Fibroblast of pulmonary artery (primary cell): ENCODE results near the gene ALDH7A1.

Experiments used
- DNase-seq: peaks from one replicate; pipeline ENCODE4 v3.0.0-alpha.2; 2010; ENCODE audit warnings: low read depth
- H3K4me3 ChIP-seq: replicated peaks from 2 replicates; pipeline ENCODE4 v1.5.1; 2011; ENCODE audit warnings: low read depth, mild to moderate bottlenecking, control low read depth, low read length, moderate library complexity
- CTCF ChIP-seq: IDR thresholded peaks from 2 replicates; pipeline ENCODE4 v1.5.1; 2011; ENCODE audit warnings: mild to moderate bottlenecking, control low read depth, low read length, inconsistent platforms; ENCODE audit errors: missing control alignments

ALDH7A1 gene

DNA sequence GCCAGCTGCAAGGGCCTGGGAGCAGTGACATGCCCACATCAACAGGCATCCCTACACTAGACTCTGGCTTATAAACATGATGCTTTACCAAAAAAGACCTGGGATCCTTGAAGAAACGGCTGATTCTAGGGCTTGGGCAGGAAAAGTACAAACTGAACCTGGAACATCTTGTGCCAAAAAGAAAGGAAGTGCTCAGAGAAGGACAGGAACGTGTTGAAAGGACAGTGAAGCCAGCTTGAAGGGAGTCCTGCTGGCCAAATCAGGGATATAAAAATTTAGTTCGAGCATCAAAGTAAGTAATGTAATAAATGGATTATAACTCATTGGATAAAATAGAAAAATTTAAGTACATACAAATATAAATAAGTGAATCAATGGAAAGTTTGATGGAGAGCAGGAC lies 58.1 kb downstream of the ALDH7A1 start:
- TF ChIP-seq CTCF, result peak; percentile 17
- DNase-seq, result no peak
- no peak overlapping the region for H3K4me3 ChIP-seq

- DNase-seq, result no peak
- H3K4me3 ChIP-seq, result no peak overlapping the region
- no peak for TF ChIP-seq CTCF
Observed at GRCh38 chr5:126535856-126536545, 59.0 kb downstream of the ALDH7A1 start.

DNA sequence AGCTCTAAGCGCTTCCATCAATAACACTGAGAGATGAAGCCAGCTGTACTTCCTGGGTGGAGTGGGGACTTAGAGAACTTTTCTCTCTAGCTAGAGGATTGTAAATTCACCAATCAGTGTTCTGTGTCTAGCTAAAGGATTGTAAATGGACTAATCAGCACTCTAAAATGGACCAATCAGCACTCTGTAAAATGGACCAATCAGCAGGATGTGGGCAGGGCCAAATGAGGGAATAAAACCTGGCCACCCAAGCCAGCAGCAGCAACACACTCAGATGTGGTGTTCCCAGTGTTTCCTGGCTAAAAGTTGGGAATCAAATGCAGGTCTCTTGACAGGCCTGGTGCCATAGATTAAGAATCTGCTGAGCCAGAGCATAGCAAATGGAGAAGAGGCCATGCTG lies 60.5 kb downstream of the ALDH7A1 start:
- H3K4me3 ChIP-seq, result no peak overlapping the region
- no peak for DNase-seq
- TF ChIP-seq CTCF, result no peak

DNA sequence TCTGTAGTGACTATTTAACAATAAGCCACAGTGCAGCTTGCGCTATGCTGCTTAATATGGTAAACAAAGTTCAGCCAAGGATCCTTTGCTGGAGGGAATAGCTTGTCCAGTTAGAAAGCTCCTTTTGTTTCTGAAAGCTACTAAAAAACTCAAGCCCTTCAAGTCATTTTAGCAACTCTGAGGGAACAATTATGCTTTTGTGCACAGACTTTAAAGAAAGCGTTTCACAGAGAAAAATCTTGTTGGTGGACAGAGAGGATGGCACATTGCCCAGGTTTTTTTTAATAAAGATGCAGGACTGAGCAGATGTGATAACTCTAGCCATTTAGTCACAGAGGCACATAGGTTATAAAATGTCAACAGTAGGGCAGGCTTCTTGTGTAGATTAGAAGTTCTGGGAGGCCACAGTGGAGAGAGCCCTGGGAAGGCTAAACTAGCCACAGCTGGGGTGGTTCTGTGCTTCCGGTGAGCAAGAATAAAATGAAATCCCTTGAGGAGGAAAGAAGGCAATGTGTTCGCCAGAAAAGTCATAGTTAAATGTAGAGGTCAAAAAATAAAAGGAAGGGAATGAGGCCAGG lies 63.4 kb downstream of the ALDH7A1 start:
- DNase-seq, result peak; percentile 45
- no peak overlapping the region for H3K4me3 ChIP-seq
- TF ChIP-seq CTCF, result no peak

GRCh38 chr5:126527892-126528291 lies 67.1 kb downstream of the ALDH7A1 start:
- no peak for TF ChIP-seq CTCF
- no peak overlapping the region for H3K4me3 ChIP-seq
- DNase-seq, result peak; percentile 35

DNA sequence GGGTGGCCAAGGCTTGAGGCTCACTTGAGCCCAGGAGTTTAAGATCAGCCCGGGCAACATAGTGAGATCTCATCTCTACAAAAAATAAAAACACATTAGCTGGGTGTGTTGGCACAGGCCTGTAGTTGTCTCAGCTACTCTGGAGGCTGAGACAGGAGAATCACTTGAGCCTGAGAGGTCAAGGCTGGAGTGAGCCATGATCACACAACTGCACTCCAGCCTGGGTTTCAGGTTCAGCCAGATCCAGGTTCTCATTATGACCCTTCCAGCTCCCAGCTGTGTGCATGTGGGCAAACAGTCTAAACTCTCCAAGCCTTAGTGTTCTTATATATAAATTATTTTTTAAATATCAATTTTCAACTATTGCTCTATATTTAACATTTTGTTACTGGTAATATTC lies 67.9 kb downstream of the ALDH7A1 start:
- DNase-seq, result no peak
- no peak overlapping the region for H3K4me3 ChIP-seq
- TF ChIP-seq CTCF, result no peak

GRCh38 chr5:126526493-126526892 lies 68.5 kb downstream of the ALDH7A1 start:
- DNase-seq, result no peak
- no peak for TF ChIP-seq CTCF
- H3K4me3 ChIP-seq, result no peak overlapping the region
